DMS53 (cell line): ENCODE measurements around the gene APP.
"Not testable (repeated sequence)": the region's sequence is repeated elsewhere in the genome, so short reads cannot be mapped to it uniquely, and the experiment has no call there.

Experiments
- DNase-seq: peaks from one replicate; lab custom pipeline; 2025; lab: John Stamatoyannopoulos, UW

APP gene

GRCh38 chr21:26098772-26099397 is 71.7 kb downstream of the APP start:
- DNase-seq: no peak

GRCh38 chr21:26097475-26097874 is 73.1 kb downstream of the APP start:
- no peak for DNase-seq

GRCh38 chr21:26096494-26097371 is 73.8 kb downstream of the APP start:
- DNase-seq: no peak

- DNase-seq: no peak
Observed at GRCh38 chr21:26095131-26095530, 75.4 kb downstream of the APP start.

- DNase-seq: no peak
Observed at GRCh38 chr21:26093122-26093521, 77.4 kb downstream of the APP start.

GRCh38 chr21:26091480-26092018 is 79.0 kb downstream of the APP start:
- DNase-seq: no peak

GRCh38 chr21:26089730-26090129 is 80.8 kb downstream of the APP start:
- no peak for DNase-seq

GRCh38 chr21:26087223-26087918 is 83.2 kb downstream of the APP start:
- no peak for DNase-seq

- DNase-seq: no peak
Observed at GRCh38 chr21:26085882-26086281, 84.7 kb downstream of the APP start.

- no peak for DNase-seq
Observed at GRCh38 chr21:26085127-26085526, 85.4 kb downstream of the APP start.

GRCh38 chr21:26082549-26082948 is 88.0 kb downstream of the APP start:
- no peak for DNase-seq

GRCh38 chr21:26081175-26081760 is 89.3 kb downstream of the APP start:
- not testable (repeated sequence) for DNase-seq

GRCh38 chr21:26080211-26080610 is 90.4 kb downstream of the APP start:
- DNase-seq: no peak

GRCh38 chr21:26079366-26079765 is 91.2 kb downstream of the APP start:
- DNase-seq: no peak

- no peak for DNase-seq
Observed at GRCh38 chr21:26077521-26077920, 93.0 kb downstream of the APP start.

GRCh38 chr21:26072666-26073615 is 97.6 kb downstream of the APP start:
- no peak for DNase-seq

GRCh38 chr21:26070822-26071425 is 99.6 kb downstream of the APP start:
- no peak for DNase-seq

GRCh38 chr21:26070121-26070520 is 100.4 kb downstream of the APP start:
- no peak for DNase-seq

GRCh38 chr21:26068776-26069175 is 101.8 kb downstream of the APP start:
- DNase-seq: no peak

GRCh38 chr21:26067836-26068594 is 102.6 kb downstream of the APP start:
- no peak for DNase-seq
